Adrenal gland (tissue), 12 donors: ENCODE results near the gene SLC25A22. TPM values are rescaled to one million over a fixed set of nuclear protein-coding genes. Genes with fewer than 3 reads are reported as not detected.

Experiments used
- DNase-seq, 7 donors: peaks; one replicate each; pipeline ENCODE4 v3.0.0-alpha.2; 2019 to 2020
- H3K27ac ChIP-seq, 5 donors: fragments of 200-600 bp; sonication (generic) in 4 of 5; 1 replicate in 3 of 5; 2 replicates in 2 of 5; pipeline versions ENCODE4 v1.5.1 to v1.8.0; 2016 to 2020; ENCODE audit warnings: mild to moderate bottlenecking in 1 of 5
- H3K27me3 ChIP-seq: fragments of 200-600 bp; 2 replicates; pipeline ENCODE4 v1.8.0; 2021
- H3K36me3 ChIP-seq, 2 donors: fragments of 200-600 bp; replicated peaks in 1 of 2; 1 replicate in 1 of 2; 2 replicates in 1 of 2; pipeline versions ENCODE4 v1.5.1 to v1.8.0; 2018 to 2022
- H3K4me1 ChIP-seq, 2 donors: fragments of 200-600 bp; replicated peaks in 1 of 2; 1 replicate in 1 of 2; 2 replicates in 1 of 2; pipeline versions ENCODE4 v1.5.1 to v1.8.0; 2018 to 2021
- H3K4me3 ChIP-seq, 4 donors: fragments of 200-600 bp; sonication (generic) in 3 of 4; one replicate each; pipeline ENCODE4 v1.5.1; 2016 to 2018
- H3K9me3 ChIP-seq, 3 donors: fragments of 200-600 bp; sonication (generic) in 1 of 3; replicated peaks in 1 of 3; 1 replicate in 2 of 3; 2 replicates in 1 of 3; pipeline versions ENCODE4 v1.5.1 to v1.8.0; 2016 to 2021
- POLR2A ChIP-seq, 2 donors: fragments of 450-650 bp; IDR thresholded peaks; one replicate each; pipeline ENCODE4 v1.6.1; 2017; ENCODE audit warnings: antibody characterized with exemption in 2 of 2, mild to moderate bottlenecking in 2 of 2, moderate library complexity in 1 of 2
- WGBS, 4 donors: extraction: QIAGEN DNeasy Blood & Tissue Kit in 2 of 4; methylation state at CpG; one replicate each; pipeline versions ENCODE4 v1.1.5 to v1.1.7; 2013 to 2017; 5-methylcytosine and 5-hydroxymethylcytosine counted together
- intact Hi-C, 2 donors: fragments of 100-400 bp; cut with DNase I; formaldehyde crosslinking; loops; one replicate each; pipeline versions ENCODE4 v1.14.1 to v1.15.0; 2022 to 2023
- polyA plus RNA-seq, 3 donors: library from polyadenylated mRNA; stranded (reverse); fragments of 200-250 nt in 2 of 3; fragments of 350-450 nt in 1 of 3; fragmentation: Illumina TruSeq in 1 of 3; extraction: RNeasy Lipid Tissue Mini Kit (QIAGEN cat#74804) in 1 of 3; gene quantifications; one replicate each; pipeline ENCODE4 v1.2.3, GENCODE V29; 2013 to 2014
- total RNA-seq, 9 donors: library from RNA; depleted of rRNA in 4 of 9; stranded (reverse); fragments of >200 nt in 4 of 9; fragments of 120-200 nt in 1 of 9; fragmentation: NEBNext Ultra II Directional in 1 of 9; extraction: Animal tissue kit (Norgen Biotek cat#: 25700) in 1 of 9; gene quantifications; one replicate each; pipeline versions ENCODE4 v1.1.0 to v1.2.4, GENCODE V29; 2013 to 2023
- TF ChIP-seq, protein P1 (sequence below), 6 experiments: fragments of 450-650 bp in 4 of 6; fragments of 200-600 bp in 2 of 6; sonication (generic) in 1 of 6; IDR thresholded peaks; 1 replicate in 5 of 6; 2 replicates in 1 of 6; pipeline versions ENCODE4 v1.5.1 to v1.8.0; 2016 to 2021; ENCODE audit warnings: antibody characterized with exemption in 6 of 6, mild to moderate bottlenecking in 2 of 6, moderate library complexity in 1 of 6
- donor health status: healthy with polysubstance abuse.
- donor health status: Bipolar disorder and iron deficiency.
- donor health status: DM: yes; HTN: yes; CAD: no.
- donor health status: DM: no; HTN: no; CAD: no.
- donor health status: DM: no; HTN: no; CAD: no.
- donor health status: DM: yes; HTN: yes; CAD: no.

SLC25A22 gene
- total and polyA plus RNA-seq, 12 donors: 7.7 to 41.3 (median 15.3) TPM

DNA sequence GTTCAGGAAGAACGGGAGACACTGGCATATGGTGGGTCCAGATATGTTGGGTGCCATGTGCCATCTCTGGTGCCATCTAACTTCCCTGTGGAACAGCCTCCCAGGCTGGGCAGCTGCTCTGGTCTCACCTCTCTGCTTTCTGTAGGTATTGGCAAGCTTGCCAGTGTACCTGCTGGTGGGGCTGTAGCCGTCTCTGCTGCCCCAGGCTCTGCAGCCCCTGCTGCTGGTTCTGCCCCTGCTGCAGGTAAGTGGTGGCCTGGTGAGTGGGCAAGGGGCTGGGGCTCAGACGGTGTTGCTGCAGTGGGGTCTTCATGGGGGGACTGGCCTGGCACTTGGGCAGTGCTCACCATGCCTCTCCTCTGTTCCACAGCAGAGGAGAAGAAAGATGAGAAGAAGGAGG, 14.3 kb upstream of the SLC25A22 start:
- DNase-seq: no peak
- intact Hi-C loops: no loop called here
- H3K27me3 ChIP-seq: no peaks in the 10 kb centered on the region
- no peak overlapping the region for H3K4me3 ChIP-seq
- no peak overlapping the region for H3K27ac ChIP-seq
- H3K4me1 ChIP-seq: peaks cover 20 to 27% of the 10 kb centered on the region in 2 donors
- no peaks in the 10 kb centered on the region for H3K9me3 ChIP-seq
- peaks cover 0 to 26% of the 10 kb centered on the region in 2 donors for H3K36me3 ChIP-seq
- TF ChIP-seq, protein P1, sequence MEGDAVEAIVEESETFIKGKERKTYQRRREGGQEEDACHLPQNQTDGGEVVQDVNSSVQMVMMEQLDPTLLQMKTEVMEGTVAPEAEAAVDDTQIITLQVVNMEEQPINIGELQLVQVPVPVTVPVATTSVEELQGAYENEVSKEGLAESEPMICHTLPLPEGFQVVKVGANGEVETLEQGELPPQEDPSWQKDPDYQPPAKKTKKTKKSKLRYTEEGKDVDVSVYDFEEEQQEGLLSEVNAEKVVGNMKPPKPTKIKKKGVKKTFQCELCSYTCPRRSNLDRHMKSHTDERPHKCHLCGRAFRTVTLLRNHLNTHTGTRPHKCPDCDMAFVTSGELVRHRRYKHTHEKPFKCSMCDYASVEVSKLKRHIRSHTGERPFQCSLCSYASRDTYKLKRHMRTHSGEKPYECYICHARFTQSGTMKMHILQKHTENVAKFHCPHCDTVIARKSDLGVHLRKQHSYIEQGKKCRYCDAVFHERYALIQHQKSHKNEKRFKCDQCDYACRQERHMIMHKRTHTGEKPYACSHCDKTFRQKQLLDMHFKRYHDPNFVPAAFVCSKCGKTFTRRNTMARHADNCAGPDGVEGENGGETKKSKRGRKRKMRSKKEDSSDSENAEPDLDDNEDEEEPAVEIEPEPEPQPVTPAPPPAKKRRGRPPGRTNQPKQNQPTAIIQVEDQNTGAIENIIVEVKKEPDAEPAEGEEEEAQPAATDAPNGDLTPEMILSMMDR (IDR thresholded peaks at IDR 0.05): no peak
- no peak for TF ChIP-seq POLR2A (IDR thresholded peaks at IDR 0.05)
- WGBS, 4 donors: 63 to 89% (median 80%) methylated on average over 3 of the region's 3 CpGs

DNA sequence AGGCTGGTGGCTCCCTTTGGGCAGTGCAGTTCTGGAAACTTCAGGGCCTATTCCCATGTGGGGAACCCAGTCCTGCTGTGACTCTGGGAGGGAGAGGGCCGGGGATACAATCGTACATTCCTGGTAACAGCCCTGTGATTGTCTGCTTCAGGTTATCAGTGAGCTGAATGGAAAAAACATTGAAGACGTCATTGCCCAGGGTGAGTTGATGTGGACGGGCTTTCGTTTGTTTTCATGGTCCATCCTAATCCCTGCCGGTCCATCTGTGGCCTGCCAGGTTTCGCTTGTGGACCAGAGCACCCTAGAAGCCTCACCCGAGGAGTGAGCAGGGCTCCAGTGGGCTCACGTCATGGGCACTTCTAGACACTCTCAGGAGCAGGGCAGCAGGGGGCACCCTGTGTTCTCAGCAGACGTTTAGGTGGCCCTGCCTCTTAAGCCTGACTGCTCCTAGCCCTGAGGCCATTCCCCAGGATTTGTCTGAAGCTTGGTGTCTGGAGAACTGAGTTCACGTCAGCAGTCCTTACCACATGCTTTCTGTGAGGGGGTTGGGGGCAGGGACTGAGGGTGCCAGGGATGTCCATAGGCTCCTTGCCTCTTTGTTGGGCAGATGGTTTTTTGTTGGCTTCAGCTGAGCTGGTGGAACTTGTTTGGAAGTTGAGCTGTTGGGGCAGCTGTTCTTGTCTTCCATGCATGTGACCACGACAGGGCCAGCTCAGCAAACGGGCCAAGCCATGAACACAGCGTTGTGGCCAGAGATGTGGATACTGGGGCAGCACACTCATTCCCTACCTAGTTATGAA, 13.6 kb upstream of the SLC25A22 start:
- WGBS, 4 donors: 59 to 79% (median 69%) methylated on average over 10 to 14 of the region's 14 CpGs
- Histone ChIP-seq H3K9me3 (no peaks in the 10 kb centered on the region), H3K4me3 (no peak overlapping the region), H3K27ac (peak overlapping the region in 2 of 5 donors; percentile 58 to 98), H3K4me1 (peaks cover 20 to 27% of the 10 kb centered on the region in 2 donors), H3K27me3 (no peaks in the 10 kb centered on the region), H3K36me3 (peaks cover 0 to 26% of the 10 kb centered on the region in 2 donors)
- no peak for DNase-seq
- no peak for TF ChIP-seq POLR2A (IDR thresholded peaks at IDR 0.05)
- TF ChIP-seq, protein P1 (IDR thresholded peaks at IDR 0.05): no peak
- intact Hi-C loops: no loop called here

DNA sequence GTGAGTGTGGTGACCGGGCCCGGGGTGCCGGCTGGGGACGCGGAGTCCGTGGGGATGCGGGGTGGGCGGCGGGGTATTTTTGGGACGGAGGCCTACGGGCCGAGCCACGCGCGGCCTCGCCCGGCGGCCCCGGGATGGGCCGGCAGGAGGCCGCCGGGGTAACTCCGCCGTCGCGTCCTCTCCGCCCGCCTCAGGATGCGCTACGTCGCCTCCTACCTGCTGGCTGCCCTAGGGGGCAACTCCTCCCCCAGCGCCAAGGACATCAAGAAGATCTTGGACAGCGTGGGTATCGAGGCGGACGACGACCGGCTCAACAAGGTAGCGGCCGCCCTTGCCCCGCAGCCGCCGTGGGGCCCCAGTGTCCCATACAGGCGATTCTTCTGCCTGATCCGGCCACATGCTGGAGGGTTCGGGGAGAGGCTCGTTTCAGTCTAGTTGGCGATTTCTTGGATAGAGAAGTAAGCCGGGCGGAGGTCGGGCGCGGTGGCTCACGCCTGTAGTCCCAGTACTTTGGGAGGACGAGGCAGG, 12.0 kb upstream of the SLC25A22 start:
- WGBS, 4 donors: 0 to 2% (median 0%) methylated on average over 2 to 55 of the region's 55 CpGs
- Histone ChIP-seq H3K4me1 (peaks cover 20 to 31% of the 10 kb centered on the region in 2 donors), H3K27ac (peak overlapping the region; percentile 95 to 98 (median 97)), H3K27me3 (no peaks in the 10 kb centered on the region), H3K36me3 (peaks cover 0 to 26% of the 10 kb centered on the region in 2 donors), H3K9me3 (no peaks in the 10 kb centered on the region), H3K4me3 (peak overlapping the region; percentile 66 to 96 (median 75))
- DNase-seq: peak in 3 of 7 donors; percentile 43 to 51 (median 47)
- intact Hi-C loops: no loop called here
- TF ChIP-seq POLR2A (IDR thresholded peaks at IDR 0.05): no peak
- TF ChIP-seq, protein P1 (IDR thresholded peaks at IDR 0.05): peak in 1 of 6 experiments; percentile 16

DNA sequence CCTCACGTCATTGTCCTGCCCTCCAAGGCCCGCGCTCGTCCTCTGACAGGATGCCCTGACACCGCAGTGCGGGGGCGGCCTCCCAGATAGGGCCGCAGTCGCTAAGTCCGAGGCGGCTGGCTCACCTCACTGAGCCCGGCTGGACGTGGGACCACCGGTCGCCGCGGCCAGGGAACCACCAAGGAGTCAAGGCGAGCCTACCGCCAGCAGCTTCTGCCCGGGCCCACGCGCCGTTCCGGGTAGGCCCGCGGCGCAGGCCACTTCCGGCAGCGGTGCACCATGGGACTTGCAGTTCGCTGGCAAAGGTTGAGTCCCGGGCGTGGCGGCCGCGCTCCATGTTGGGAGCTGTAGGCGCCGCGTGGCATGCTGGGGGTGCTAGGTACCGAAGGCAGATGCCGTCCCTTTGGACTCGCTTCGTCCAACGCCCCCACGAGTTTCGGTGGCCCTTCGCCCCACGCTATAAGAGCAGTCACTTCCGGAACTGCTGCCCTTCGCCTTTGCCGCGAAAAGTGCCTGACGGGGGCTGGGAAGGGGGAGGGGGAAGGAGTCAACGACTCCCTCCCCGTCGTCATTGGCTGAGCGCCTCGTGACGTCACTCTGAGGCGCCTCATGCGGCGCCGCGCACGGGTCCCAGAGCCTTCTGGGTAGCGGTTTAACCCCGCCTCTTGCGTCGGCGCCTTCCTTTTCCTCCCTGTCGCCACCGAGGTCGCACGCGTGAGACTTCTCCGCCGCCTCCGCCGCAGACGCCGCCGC, 11.4 kb upstream of the SLC25A22 start, which contains the start of gene RPLP2:
RPLP2 (plus strand) TSS at position 681 of the 753 bp plus-strand sequence. CDS start 268 bp downstream, outside the sequence.
- 0 to 1% (median 0%) methylated on average over 6 to 81 of the region's 81 CpGs for WGBS, 4 donors
- peaks cover 25 to 36% of the 10 kb centered on the region in 2 donors for H3K4me1 ChIP-seq
- intact Hi-C loops: no loop called here

More for the DNA sequence above, 11.4 kb upstream of the SLC25A22 start, which contains the start of gene RPLP2:
- peak within 1 kb of the TSS; percentile 95 to 98 (median 97) for H3K27ac ChIP-seq
- H3K4me3 ChIP-seq: peak within 1 kb of the TSS; percentile 66 to 96 (median 75)
- H3K9me3 ChIP-seq: no peaks in the 10 kb centered on the region
- H3K36me3 ChIP-seq: peaks cover 0 to 26% of the 10 kb centered on the region in 2 donors
- peak; percentile 98 to 99 (median 98) for DNase-seq
- H3K27me3 ChIP-seq: no peaks in the 10 kb centered on the region
- TF ChIP-seq, protein P1 (IDR thresholded peaks at IDR 0.05): no peak
- TF ChIP-seq POLR2A (IDR thresholded peaks at IDR 0.05): peak; percentile 87 to 88
